Esophagus squamous epithelium (tissue), 4 donors: ENCODE measurements around the gene COQ5.

Experiments used
- CTCF ChIP-seq, 6 experiments: fragments of 450-650 bp in 4 of 6; fragments of 200-600 bp in 2 of 6; sonication (generic) in 2 of 6; IDR thresholded peaks; one replicate each; pipeline ENCODE4 v1.5.1; 2016 to 2019; ENCODE audit warnings: antibody characterized with exemption in 6 of 6, mild to moderate bottlenecking in 4 of 6, moderate library complexity in 4 of 6
- POLR2A ChIP-seq, 4 donors: fragments of 450-650 bp; IDR thresholded peaks; one replicate each; pipeline ENCODE4 v1.6.1; 2017; ENCODE audit warnings: antibody characterized with exemption in 4 of 4, mild to moderate bottlenecking in 4 of 4, moderate library complexity in 3 of 4

GRCh38 chr12:120542166-120542565 lies 13.2 kb upstream of the COQ5 start:
- no peak for TF ChIP-seq CTCF (IDR thresholded peaks at IDR 0.05)
- no peak for TF ChIP-seq POLR2A (IDR thresholded peaks at IDR 0.05)
